ENCODE measurements around the gene SLAMF9.

- TF ChIP-seq ARNTL (CRISPR knock-in tag; IDR thresholded peaks at IDR 0.05; ENCODE audit: borderline replicate concordance, low read depth): no peak
- no peak for TF ChIP-seq ZNF8 (CRISPR knock-in tag; IDR thresholded peaks at IDR 0.05)
- TF ChIP-seq, protein P1, sequence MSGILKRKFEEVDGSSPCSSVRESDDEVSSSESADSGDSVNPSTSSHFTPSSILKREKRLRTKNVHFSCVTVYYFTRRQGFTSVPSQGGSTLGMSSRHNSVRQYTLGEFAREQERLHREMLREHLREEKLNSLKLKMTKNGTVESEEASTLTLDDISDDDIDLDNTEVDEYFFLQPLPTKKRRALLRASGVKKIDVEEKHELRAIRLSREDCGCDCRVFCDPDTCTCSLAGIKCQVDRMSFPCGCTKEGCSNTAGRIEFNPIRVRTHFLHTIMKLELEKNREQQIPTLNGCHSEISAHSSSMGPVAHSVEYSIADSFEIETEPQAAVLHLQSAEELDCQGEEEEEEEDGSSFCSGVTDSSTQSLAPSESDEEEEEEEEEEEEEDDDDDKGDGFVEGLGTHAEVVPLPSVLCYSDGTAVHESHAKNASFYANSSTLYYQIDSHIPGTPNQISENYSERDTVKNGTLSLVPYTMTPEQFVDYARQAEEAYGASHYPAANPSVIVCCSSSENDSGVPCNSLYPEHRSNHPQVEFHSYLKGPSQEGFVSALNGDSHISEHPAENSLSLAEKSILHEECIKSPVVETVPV (CRISPR knock-in tag; IDR thresholded peaks at IDR 0.05): no peak
- TF ChIP-seq, protein P2, sequence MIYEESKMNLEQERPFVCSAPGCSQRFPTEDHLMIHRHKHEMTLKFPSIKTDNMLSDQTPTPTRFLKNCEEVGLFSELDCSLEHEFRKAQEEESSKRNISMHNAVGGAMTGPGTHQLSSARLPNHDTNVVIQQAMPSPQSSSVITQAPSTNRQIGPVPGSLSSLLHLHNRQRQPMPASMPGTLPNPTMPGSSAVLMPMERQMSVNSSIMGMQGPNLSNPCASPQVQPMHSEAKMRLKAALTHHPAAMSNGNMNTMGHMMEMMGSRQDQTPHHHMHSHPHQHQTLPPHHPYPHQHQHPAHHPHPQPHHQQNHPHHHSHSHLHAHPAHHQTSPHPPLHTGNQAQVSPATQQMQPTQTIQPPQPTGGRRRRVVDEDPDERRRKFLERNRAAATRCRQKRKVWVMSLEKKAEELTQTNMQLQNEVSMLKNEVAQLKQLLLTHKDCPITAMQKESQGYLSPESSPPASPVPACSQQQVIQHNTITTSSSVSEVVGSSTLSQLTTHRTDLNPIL (CRISPR knock-in tag; IDR thresholded peaks at IDR 0.05; ENCODE audit: low read depth): no peak
- no peak for TF ChIP-seq CSDC2 (CRISPR knock-in tag; IDR thresholded peaks at IDR 0.05)
- TF ChIP-seq TSHZ2 (CRISPR knock-in tag; IDR thresholded peaks at IDR 0.05): no peak
- TF ChIP-seq ESRRG (CRISPR knock-in tag; IDR thresholded peaks at IDR 0.05): no peak
Measured at GRCh38 chr1:159922511-159923202, 31.4 kb downstream of the SLAMF9 start.
